K562 (cell line): Measurements from ENCODE around the gene SLC2A4RG. TPM values are rescaled to one million over a fixed set of nuclear protein-coding genes. Genes with fewer than 3 reads are reported as not detected.

Experiments used
- ATAC-seq: fragments of 200-7000 bp; cut with Tn5 transposase; 3 replicates; pipeline ENCODE4 v1.9.1; 2020; ENCODE audit warnings: moderate library complexity
- BruUV-seq: library from RNA; stranded (reverse); fragments of 400-500 nt; replicated peaks from 2 replicates; lab custom pipeline; 2021; lab: Mats Ljungman, UMichigan
- CTCF ChIA-PET: fragments of 300-600 bp; formaldehyde crosslinking; extraction: SDS; loops from one replicate; lab custom pipeline; 2021; ENCODE audit warnings: low intra/inter-chr PET ratio; lab: Yijun Ruan, JAX
- POLR2A ChIA-PET: fragments of 300-600, 350-650 bp; sonication (Branson Sonifier 250); formaldehyde crosslinking; extraction: SDS; loops from one replicate; lab custom pipeline; 2021; ENCODE audit warnings: antibody characterized with exemption, inconsistent platforms; lab: Yijun Ruan, JAX
- DNase-seq, 4 experiments: peaks; one replicate each; pipeline versions ENCODE4 v3.0.0 to v3.0.0-alpha.2; 2011 to 2018; ENCODE audit warnings: low spot score in 3 of 4, mixed read lengths in 3 of 4; ENCODE audit errors: extremely low read depth in 1 of 4
- FAIRE-seq: peaks from 2 replicates; lab custom pipeline; 2011; peaks lifted over from hg19 to GRCh38; lab: Jason Lieb, UNC
- H2AFZ ChIP-seq: 2 replicates; pipeline ENCODE4 v1.6.0; 2011; ENCODE audit warnings: low read depth, low read length, control low read depth, inconsistent platforms
- H3K27ac ChIP-seq: fragments of 200-600 bp; 3 replicates; pipeline ENCODE4 v1.8.0; 2011; ENCODE audit warnings: low read depth, mild to moderate bottlenecking, control low read depth, inconsistent platforms, low read length, moderate library complexity, mixed read lengths; ENCODE audit errors: extremely low read depth
- H3K27me3 ChIP-seq, 2 experiments: fragments of 300-600 bp in 1 of 2; 2 replicates in 1 of 2; 3 replicates in 1 of 2; pipeline versions ENCODE4 v1.6.0 to v1.8.0; 2011; ENCODE audit warnings: inconsistent platforms in 2 of 2, low read length in 2 of 2, mild to moderate bottlenecking in 1 of 2, mixed read lengths in 1 of 2, moderate library complexity in 1 of 2; ENCODE audit not compliant: control insufficient read depth in 2 of 2, insufficient read depth in 2 of 2
- H3K36me3 ChIP-seq: fragments of 300-600 bp; 3 replicates; pipeline ENCODE4 v1.8.0; 2011; ENCODE audit warnings: mild to moderate bottlenecking, low read length, inconsistent platforms; ENCODE audit not compliant: control insufficient read depth, insufficient read depth
- H3K4me1 ChIP-seq, 2 experiments: fragments of 200-600 bp in 1 of 2; replicated peaks in 1 of 2; 2 replicates in 1 of 2; 3 replicates in 1 of 2; pipeline versions ENCODE4 v1.5.1 to v1.8.0; 2011; ENCODE audit warnings: inconsistent platforms in 2 of 2, low read length in 2 of 2, mild to moderate bottlenecking in 1 of 2, mixed read lengths in 1 of 2, moderate library complexity in 1 of 2; ENCODE audit not compliant: control insufficient read depth in 2 of 2, insufficient read depth in 2 of 2
- H3K4me2 ChIP-seq: 2 replicates; pipeline ENCODE4 v1.6.1; 2011; ENCODE audit warnings: low read length, control low read depth, inconsistent platforms, mixed read lengths; ENCODE audit not compliant: insufficient read depth
- H3K4me3 ChIP-seq: fragments of 200-600 bp; sonication (generic), shearing (Covaris generic); 2 replicates; pipeline ENCODE4 v1.5.1; 2016; ENCODE audit warnings: control low read depth, inconsistent platforms
- H3K79me2 ChIP-seq: fragments of 200-600 bp; 3 replicates; pipeline ENCODE4 v1.8.0; 2011; ENCODE audit warnings: low read length, inconsistent platforms; ENCODE audit not compliant: control insufficient read depth, insufficient read depth
- H3K9ac ChIP-seq, 2 experiments: 2 replicates each; pipeline versions ENCODE4 v1.6.0 to v1.6.1; 2011; ENCODE audit warnings: low read depth in 2 of 2, low read length in 2 of 2, control low read depth in 1 of 2, inconsistent platforms in 1 of 2, mild to moderate bottlenecking in 1 of 2, mixed read lengths in 1 of 2; ENCODE audit not compliant: insufficient read depth in 1 of 2
- H3K9me1 ChIP-seq: one replicate; pipeline ENCODE4 v1.6.0; 2011; ENCODE audit warnings: inconsistent platforms, mild to moderate bottlenecking, low read length, moderate library complexity; ENCODE audit not compliant: control insufficient read depth, insufficient read depth
- H3K9me3 ChIP-seq: replicated peaks from 2 replicates; pipeline ENCODE4 v1.5.1; 2011; ENCODE audit warnings: low read depth, low read length, inconsistent platforms; ENCODE audit not compliant: control insufficient read depth, insufficient read depth
- H4K20me1 ChIP-seq: replicated peaks from 2 replicates; pipeline ENCODE4 v1.6.1; 2011; ENCODE audit warnings: low read length, inconsistent platforms, mixed read lengths; ENCODE audit not compliant: control insufficient read depth, insufficient read depth
- ZBTB11 ChIP-seq, 3 experiments: fragments of 200-800 bp in 1 of 3; fragments of 250-450 bp in 1 of 3; fragments of 450-650 bp in 1 of 3; sonication (Bioruptor Pico) in 1 of 3; sonication (Bioruptor generic) in 1 of 3; formaldehyde crosslinking in 1 of 3; IDR thresholded peaks; 2 replicates each; pipeline versions ENCODE4 v1.6.1 to v1.8.0; 2016 to 2022; ENCODE audit warnings: mild to moderate bottlenecking in 2 of 3, missing genetic modification characterization in 2 of 3, missing compliant biosample characterization in 1 of 3, moderate library complexity in 1 of 3
- WGBS: fragments of 100-300 bp; shearing (Covaris generic); methylation state at CpG from one replicate; pipeline ENCODE4 v1.1.6; 2016; ENCODE audit warnings: low coverage, mixed read lengths; ENCODE audit not compliant: insufficient coverage; ENCODE audit errors: missing lambda C conversion rate; 5-methylcytosine and 5-hydroxymethylcytosine counted together
- in situ Hi-C: fragments of 300-500 bp; cut with MboI; formaldehyde crosslinking; loops from 4 replicates; pipeline ENCODE4 v1.15.0; 2018; ENCODE audit warnings: inconsistent platforms, mixed read lengths
- intact Hi-C: fragments of 100-400 bp; cut with micrococcal nuclease; formaldehyde crosslinking; loops from 2 replicates; pipeline ENCODE4 v1.14.2; 2022
- polyA plus RNA-seq, 8 experiments: library from polyadenylated mRNA; depleted of rRNA in 4 of 8; stranded (reverse) in 5 of 8; unstranded in 3 of 8; fragments of >200 nt; fragmentation: Nextera tagmentation in 2 of 8; fragmentation: Illumina TruSeq in 1 of 8; extraction: Ambion mirVana in 2 of 8; extraction: Trizol in 1 of 8; gene quantifications; 2 replicates each; pipeline versions ENCODE4 v1.2.1 to v1.2.3, GENCODE V29; 2011 to 2014; ENCODE audit warnings: inconsistent platforms in 1 of 8, missing spikeins in 1 of 8
- total RNA-seq, 7 experiments: library from RNA; depleted of rRNA in 6 of 7; stranded (reverse); fragments of >200 nt in 6 of 7; fragmentation: Illumina TruSeq in 2 of 7; extraction: Trizol in 2 of 7; gene quantifications; 2 replicates each; pipeline versions ENCODE4 v1.2.1 to v1.2.3, GENCODE V29; 2011 to 2021; ENCODE audit warnings: low replicate concordance in 1 of 7

Gene SLC2A4RG
- total and polyA plus RNA-seq, 9 of the 15 experiments (the other 6 are each of a cell fraction or from before 2014, with no cell fraction given) = 0.34 to 97.3 (median 26.5) TPM

DNA sequence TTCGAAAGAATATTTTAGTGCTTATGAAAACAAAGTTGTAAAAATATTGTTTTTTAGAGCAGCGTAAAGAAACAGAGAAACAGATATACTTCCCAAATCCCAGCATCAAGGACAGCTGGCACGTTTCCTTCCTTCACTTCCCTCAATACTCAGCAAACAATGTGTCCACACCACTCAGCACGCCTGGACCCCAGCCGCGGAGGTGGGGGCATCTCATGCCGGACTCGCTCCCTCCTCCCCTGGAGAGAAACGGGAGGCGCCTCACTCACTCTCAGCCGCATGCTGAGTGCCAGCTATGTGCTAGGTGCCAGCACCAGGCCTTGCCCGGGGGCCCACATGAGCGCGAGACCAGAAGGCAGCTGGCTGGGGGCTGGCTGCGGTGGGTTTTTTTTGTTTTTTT lies 34.7 kb downstream of the SLC2A4RG start:
- ChIA-PET POLR2A (no interaction called here), CTCF (no interaction called here)
- 78% methylated on average over 8 of the region's 15 CpGs for WGBS
- peaks cover 0 to under 1% of the 10 kb centered on the region in 2 experiments; a peak in 2 of 5 replicates for H3K27me3 ChIP-seq
- no peak overlapping the region for H3K4me3 ChIP-seq
- no peak overlapping the region for H2AFZ ChIP-seq
- H3K4me2 ChIP-seq = no peak overlapping the region
- BruUV-seq = no TSS peak
- TF ChIP-seq ZBTB11 (CRISPR knock-in tag; IDR thresholded peaks at IDR 0.05) = no peak
- H3K27ac ChIP-seq = no peak overlapping the region
- H3K36me3 ChIP-seq = no peaks in the 10 kb centered on the region
- H3K79me2 ChIP-seq = no peaks in the 10 kb centered on the region
- no peak for DNase-seq
- ATAC-seq = no peak
- H3K9me3 ChIP-seq = no peaks in the 10 kb centered on the region
- H3K4me1 ChIP-seq = peaks cover 12 to 51% of the 10 kb centered on the region in 2 experiments; a peak in 4 of 5 replicates
- FAIRE-seq = no peak
- intact Hi-C loops = no loop called here
- no peaks in the 10 kb centered on the region for H3K9me1 ChIP-seq
- H4K20me1 ChIP-seq = no peaks in the 10 kb centered on the region; the same call in 1 of the 2 replicates
- in situ Hi-C loops = loop anchor here (5.0 kb wide), 1 partner anchor 62 kb away; no protein-coding TSS in a partner anchor
- H3K9ac ChIP-seq = no peak overlapping the region
